Astrocyte (in vitro differentiated cells and primary cell): Measurements from ENCODE around the gene TPP1. TPM values are rescaled to one million over a fixed set of nuclear protein-coding genes. Genes with fewer than 3 reads are reported as not detected.

Experiments used
- DNase-seq: peaks from one replicate; pipeline ENCODE4 v3.0.0-alpha.2; 2010; ENCODE audit warnings: low read depth
- FAIRE-seq: peaks from 2 replicates; lab custom pipeline; 2011; peaks lifted over from hg19 to GRCh38; lab: Jason Lieb, UNC
- H2AFZ ChIP-seq: 2 replicates; pipeline ENCODE4 v1.6.0; 2012; ENCODE audit warnings: low read depth, low read length, inconsistent platforms
- H3K27ac ChIP-seq: 2 replicates; pipeline ENCODE4 v1.5.1; 2011; ENCODE audit warnings: low read depth, low read length, inconsistent platforms
- H3K27me3 ChIP-seq: 2 replicates; pipeline ENCODE4 v1.6.0; 2011; ENCODE audit warnings: low read length, inconsistent platforms; ENCODE audit not compliant: insufficient read depth
- H3K36me3 ChIP-seq: 2 replicates; pipeline ENCODE4 v1.5.1; 2011; ENCODE audit warnings: low read length, inconsistent platforms; ENCODE audit not compliant: insufficient read depth
- H3K4me1 ChIP-seq: 2 replicates; pipeline ENCODE4 v1.5.1; 2011; ENCODE audit warnings: low read length, inconsistent platforms; ENCODE audit not compliant: insufficient read depth
- H3K4me2 ChIP-seq: 2 replicates; pipeline ENCODE4 v1.6.0; 2012; ENCODE audit warnings: low read length, inconsistent platforms
- H3K4me3 ChIP-seq: 2 replicates; pipeline ENCODE4 v1.5.1; 2011; ENCODE audit warnings: low read depth, mild to moderate bottlenecking, low read length, inconsistent platforms; ENCODE audit not compliant: insufficient read depth
- H3K79me2 ChIP-seq: 2 replicates; pipeline ENCODE4 v1.6.0; 2012; ENCODE audit warnings: mild to moderate bottlenecking, low read length, inconsistent platforms; ENCODE audit not compliant: insufficient read depth
- H3K9ac ChIP-seq: 2 replicates; pipeline ENCODE4 v1.6.0; 2012; ENCODE audit warnings: mild to moderate bottlenecking, low read length, inconsistent platforms
- H3K9me3 ChIP-seq: 2 replicates; pipeline ENCODE4 v1.5.1; 2012; ENCODE audit warnings: low read depth, mild to moderate bottlenecking, low read length, inconsistent platforms; ENCODE audit not compliant: insufficient read depth
- H4K20me1 ChIP-seq: 2 replicates; pipeline ENCODE4 v1.6.0; 2012; ENCODE audit warnings: low read length, inconsistent platforms; ENCODE audit not compliant: insufficient read depth
- H3K27ac Mint-ChIP-seq: one replicate; pipeline ENCODE4 v1.8.0; 2021; ENCODE audit warnings: mild to moderate bottlenecking, mixed read lengths; ENCODE audit not compliant: unreplicated experiment
- H3K27me3 Mint-ChIP-seq: one replicate; pipeline ENCODE4 v1.8.0; 2021; ENCODE audit warnings: low read depth, mixed read lengths; ENCODE audit not compliant: unreplicated experiment
- H3K36me3 Mint-ChIP-seq: one replicate; pipeline ENCODE4 v1.8.0; 2021; ENCODE audit warnings: low read depth, mixed read lengths; ENCODE audit not compliant: unreplicated experiment
- H3K4me1 Mint-ChIP-seq: one replicate; pipeline ENCODE4 v1.8.0; 2021; ENCODE audit warnings: low read depth, mixed read lengths; ENCODE audit not compliant: unreplicated experiment
- H3K4me3 Mint-ChIP-seq: one replicate; pipeline ENCODE4 v1.8.0; 2021; ENCODE audit warnings: mild to moderate bottlenecking, moderate library complexity, mixed read lengths; ENCODE audit not compliant: unreplicated experiment
- H3K9me3 Mint-ChIP-seq: one replicate; pipeline ENCODE4 v1.8.0; 2021; ENCODE audit warnings: mild to moderate bottlenecking, mixed read lengths; ENCODE audit not compliant: unreplicated experiment
- EZH2 ChIP-seq: IDR thresholded peaks from 2 replicates; pipeline ENCODE4 v1.6.1; 2012; ENCODE audit warnings: mild to moderate bottlenecking, low read length, inconsistent platforms; ENCODE audit not compliant: insufficient read depth
- total RNA-seq: library from RNA; stranded (reverse); gene quantifications from 2 replicates; pipeline ENCODE4 v1.2.1, GENCODE V29; 2021
- TF ChIP-seq, protein P1 (sequence below): IDR thresholded peaks from 2 replicates; pipeline ENCODE4 v1.5.1; 2011; ENCODE audit warnings: low read depth, mild to moderate bottlenecking, inconsistent platforms, low read length, moderate library complexity; ENCODE audit not compliant: insufficient read depth

Gene TPP1
- total RNA-seq, 1 donor from 2014 or later: 43.4 TPM

DNA sequence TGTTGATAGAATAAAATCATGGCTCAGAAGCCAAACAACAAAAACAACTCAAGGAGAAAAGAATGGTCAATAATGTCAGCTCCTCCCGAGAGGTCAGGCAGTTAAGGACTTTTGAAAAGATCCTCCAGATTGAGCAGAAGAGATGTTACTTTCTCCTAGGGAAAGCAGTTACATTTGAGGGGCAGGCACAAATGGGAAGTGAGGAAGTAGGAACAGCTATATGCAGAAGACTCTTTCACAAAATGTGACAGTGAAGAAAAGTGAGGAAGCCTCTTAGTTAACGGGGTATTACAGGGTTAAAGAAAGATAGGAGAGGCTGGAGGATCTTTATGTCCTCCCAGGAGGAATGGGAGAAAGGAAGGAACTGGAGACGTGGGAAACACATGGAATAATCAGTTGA lies 33.0 kb upstream of the TPP1 start:
- peaks cover 16% of the 10 kb centered on the region for H4K20me1 ChIP-seq
- H3K4me3 ChIP-seq: no peak overlapping the region
- peaks cover 43% of the 10 kb centered on the region for H3K27me3 ChIP-seq
- no peak overlapping the region for H3K27ac ChIP-seq
- H3K4me1 Mint-ChIP-seq: no peaks in the 10 kb centered on the region
- no peaks in the 10 kb centered on the region for H3K9me3 ChIP-seq
- no peak overlapping the region for H3K27ac Mint-ChIP-seq
- no peak overlapping the region for H2AFZ ChIP-seq
- no peak overlapping the region for H3K4me3 Mint-ChIP-seq
- H3K9me3 Mint-ChIP-seq: no peaks in the 10 kb centered on the region
- FAIRE-seq (no peak), DNase-seq (no peak)
- TF ChIP-seq EZH2: no peak
- TF ChIP-seq, protein P1, sequence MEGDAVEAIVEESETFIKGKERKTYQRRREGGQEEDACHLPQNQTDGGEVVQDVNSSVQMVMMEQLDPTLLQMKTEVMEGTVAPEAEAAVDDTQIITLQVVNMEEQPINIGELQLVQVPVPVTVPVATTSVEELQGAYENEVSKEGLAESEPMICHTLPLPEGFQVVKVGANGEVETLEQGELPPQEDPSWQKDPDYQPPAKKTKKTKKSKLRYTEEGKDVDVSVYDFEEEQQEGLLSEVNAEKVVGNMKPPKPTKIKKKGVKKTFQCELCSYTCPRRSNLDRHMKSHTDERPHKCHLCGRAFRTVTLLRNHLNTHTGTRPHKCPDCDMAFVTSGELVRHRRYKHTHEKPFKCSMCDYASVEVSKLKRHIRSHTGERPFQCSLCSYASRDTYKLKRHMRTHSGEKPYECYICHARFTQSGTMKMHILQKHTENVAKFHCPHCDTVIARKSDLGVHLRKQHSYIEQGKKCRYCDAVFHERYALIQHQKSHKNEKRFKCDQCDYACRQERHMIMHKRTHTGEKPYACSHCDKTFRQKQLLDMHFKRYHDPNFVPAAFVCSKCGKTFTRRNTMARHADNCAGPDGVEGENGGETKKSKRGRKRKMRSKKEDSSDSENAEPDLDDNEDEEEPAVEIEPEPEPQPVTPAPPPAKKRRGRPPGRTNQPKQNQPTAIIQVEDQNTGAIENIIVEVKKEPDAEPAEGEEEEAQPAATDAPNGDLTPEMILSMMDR: no peak
- H3K79me2 ChIP-seq: no peaks in the 10 kb centered on the region
- peaks cover 8% of the 10 kb centered on the region for H3K4me1 ChIP-seq
- peaks cover 6% of the 10 kb centered on the region for H3K27me3 Mint-ChIP-seq
- no peaks in the 10 kb centered on the region for H3K36me3 ChIP-seq
- no peak overlapping the region for H3K4me2 ChIP-seq
- no peaks in the 10 kb centered on the region for H3K36me3 Mint-ChIP-seq
- no peak overlapping the region for H3K9ac ChIP-seq

- DNase-seq: peak; percentile 48
- H3K4me1 Mint-ChIP-seq: no peaks in the 10 kb centered on the region
- H3K4me2 ChIP-seq: peak overlapping the region; percentile 0
- H3K79me2 ChIP-seq: no peaks in the 10 kb centered on the region
- no peaks in the 10 kb centered on the region for H3K36me3 ChIP-seq
- FAIRE-seq: no peak
- H3K9me3 ChIP-seq: no peaks in the 10 kb centered on the region
- no peak overlapping the region for H3K27ac Mint-ChIP-seq
- H2AFZ ChIP-seq: no peak overlapping the region
- no peaks in the 10 kb centered on the region for H3K36me3 Mint-ChIP-seq
- peaks cover 19% of the 10 kb centered on the region for H3K4me1 ChIP-seq
- H3K9me3 Mint-ChIP-seq: no peaks in the 10 kb centered on the region
- TF ChIP-seq, protein P1: no peak
- TF ChIP-seq EZH2: no peak
- H3K27me3 Mint-ChIP-seq: no peaks in the 10 kb centered on the region
- H3K27me3 ChIP-seq: peaks cover 43% of the 10 kb centered on the region
- H3K9ac ChIP-seq: no peak overlapping the region
- H3K4me3 Mint-ChIP-seq: no peak overlapping the region
- no peak overlapping the region for H3K4me3 ChIP-seq
- peaks cover 16% of the 10 kb centered on the region for H4K20me1 ChIP-seq
- no peak overlapping the region for H3K27ac ChIP-seq
Observed at GRCh38 chr11:6650980-6651379, 31.8 kb upstream of the TPP1 start.

GRCh38 chr11:6650104-6650503 lies 30.9 kb upstream of the TPP1 start:
- no peaks in the 10 kb centered on the region for H3K36me3 ChIP-seq
- no peak overlapping the region for H3K9ac ChIP-seq
- H4K20me1 ChIP-seq: peaks cover 22% of the 10 kb centered on the region
- no peak overlapping the region for H3K27ac ChIP-seq
- H3K79me2 ChIP-seq: no peaks in the 10 kb centered on the region
- H3K4me3 Mint-ChIP-seq: no peak overlapping the region
- FAIRE-seq (no peak), DNase-seq (no peak)
- peaks cover 22% of the 10 kb centered on the region for H3K4me1 ChIP-seq
- H3K36me3 Mint-ChIP-seq: no peaks in the 10 kb centered on the region
- H3K27me3 Mint-ChIP-seq: peaks cover 3% of the 10 kb centered on the region
- TF ChIP-seq, protein P1: no peak
- no peak overlapping the region for H2AFZ ChIP-seq
- H3K9me3 Mint-ChIP-seq: peaks cover under 1% of the 10 kb centered on the region
- no peak overlapping the region for H3K4me3 ChIP-seq
- H3K4me2 ChIP-seq: no peak overlapping the region
- H3K27me3 ChIP-seq: peaks cover 44% of the 10 kb centered on the region
- H3K9me3 ChIP-seq: no peaks in the 10 kb centered on the region
- no peak overlapping the region for H3K27ac Mint-ChIP-seq
- no peaks in the 10 kb centered on the region for H3K4me1 Mint-ChIP-seq
